Muscle of back (tissue), 11 donors: ENCODE data around the gene APOO. TPM values are rescaled to one million over a fixed set of nuclear protein-coding genes. Genes with fewer than 3 reads are reported as not detected.
A peak's percentile ranks its signal among the peaks of the same experiment; 100 is the strongest.

Experiments used
- DNase-seq, 3 donors: peaks; one replicate each; pipeline versions ENCODE4 v3.0.0 to v3.0.0-alpha.2; 2013
- polyA plus RNA-seq, 10 donors: library from polyadenylated mRNA; unstranded; fragments of 120-200 nt; gene quantifications; one replicate each; pipeline ENCODE4 v1.2.1, GENCODE V29; 2013; ENCODE audit not compliant: insufficient read length in 10 of 10

APOO gene
- polyA plus RNA-seq, 10 donors, result 16.3 to 21.3 (median 18.3) TPM

DNA sequence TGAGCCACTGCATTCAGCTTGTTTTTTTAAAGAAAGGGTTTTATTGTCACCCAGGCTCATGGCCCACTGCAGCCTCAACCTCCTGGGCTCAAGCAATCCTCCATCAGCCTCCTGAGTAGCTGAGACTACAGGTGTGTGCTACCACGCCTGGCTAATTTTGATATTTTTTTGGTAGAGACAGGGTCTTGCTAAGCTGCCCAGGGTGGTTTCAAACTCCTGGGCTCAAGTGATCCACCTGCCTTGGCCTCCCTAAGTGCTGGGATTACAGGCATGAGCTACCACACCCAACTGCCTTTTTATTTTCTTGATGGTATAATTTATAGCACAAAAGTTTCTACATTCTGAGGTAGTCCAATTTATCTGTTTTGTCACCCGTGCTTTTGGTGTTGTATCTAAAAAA, 85.9 kb downstream of the APOO start:
- no peak for DNase-seq

DNA sequence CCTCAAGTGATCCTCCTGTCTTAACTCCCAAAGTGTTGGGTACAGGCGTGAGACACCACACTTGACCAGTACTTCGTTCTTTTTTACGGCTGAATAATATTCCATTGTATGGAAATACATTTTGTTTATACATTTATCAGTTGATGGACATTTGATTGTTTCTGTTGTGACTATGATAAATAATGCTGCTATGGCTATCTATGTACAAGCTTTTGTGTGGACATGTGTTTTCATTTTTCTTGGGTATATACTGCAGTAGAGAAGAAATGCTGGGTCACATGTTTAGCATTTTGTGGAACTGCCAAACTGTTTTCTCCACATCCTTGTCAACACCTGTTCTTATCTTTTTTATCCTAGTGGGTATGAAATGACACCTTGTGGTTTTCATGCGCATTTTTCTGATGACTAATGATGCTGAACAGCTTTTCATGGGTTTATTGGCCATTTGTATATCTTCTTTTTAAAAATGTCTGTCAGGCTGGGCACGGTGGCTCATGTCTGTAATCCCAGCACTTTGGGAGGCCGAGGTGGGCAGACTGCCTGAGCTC, 87.4 kb downstream of the APOO start:
- no peak for DNase-seq

DNA sequence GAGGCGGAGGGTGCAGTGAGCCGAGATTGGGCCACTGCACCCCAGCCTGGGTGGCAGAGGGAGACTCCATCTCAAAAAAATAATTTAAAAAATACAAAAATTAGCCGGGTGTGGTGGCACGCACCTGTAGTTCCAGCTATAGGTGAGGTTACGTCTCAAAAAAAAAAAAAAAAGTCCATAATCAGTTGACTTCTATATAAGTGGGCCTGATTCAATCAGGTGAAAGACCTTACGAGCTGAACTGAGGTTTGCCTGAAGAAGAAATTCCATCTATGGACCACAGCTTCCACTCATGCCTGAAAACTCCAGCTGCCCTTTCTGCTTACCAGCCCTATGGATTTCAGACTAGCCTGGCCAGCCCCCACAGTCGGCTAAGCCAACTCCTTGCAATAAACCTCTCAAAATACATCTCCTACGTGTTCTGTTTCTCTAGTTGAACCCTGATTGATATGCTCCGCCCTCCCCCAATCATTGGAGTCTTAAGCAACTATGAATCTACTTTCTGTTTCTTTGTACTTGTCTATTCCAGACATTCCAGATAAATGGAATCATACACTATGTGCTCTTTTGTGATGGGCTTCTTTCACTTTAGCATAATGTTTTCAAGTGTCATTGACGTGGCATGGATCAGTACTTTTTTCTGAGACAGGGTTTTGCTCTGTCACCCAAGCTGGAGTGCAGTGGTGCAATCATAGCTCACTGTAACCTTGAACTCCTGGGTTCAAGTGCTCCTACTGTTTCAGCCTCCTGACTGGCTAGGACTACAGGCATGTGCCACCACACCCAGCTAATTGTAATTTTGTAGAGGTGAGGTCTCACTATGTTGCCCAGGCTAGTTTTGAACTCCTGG, 88.1 kb downstream of the APOO start:
- no peak for DNase-seq

DNA sequence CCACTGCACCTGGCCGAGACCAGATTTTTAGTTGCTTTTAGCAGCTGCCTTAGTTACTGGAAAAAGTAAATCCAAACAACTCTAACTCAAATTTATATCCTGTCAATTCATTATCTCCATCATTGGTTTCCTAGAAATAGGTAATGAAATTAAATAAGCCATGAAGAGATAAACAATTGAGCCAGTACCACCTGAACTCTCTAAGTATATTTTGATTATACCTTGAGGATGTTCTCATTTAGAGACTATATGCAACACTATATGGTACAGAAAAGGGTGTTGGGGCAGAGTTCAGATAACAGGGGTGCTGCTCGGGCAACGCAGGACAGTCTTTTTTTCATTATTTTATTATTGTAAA, 89.8 kb downstream of the APOO start:
- DNase-seq, result no peak

DNA sequence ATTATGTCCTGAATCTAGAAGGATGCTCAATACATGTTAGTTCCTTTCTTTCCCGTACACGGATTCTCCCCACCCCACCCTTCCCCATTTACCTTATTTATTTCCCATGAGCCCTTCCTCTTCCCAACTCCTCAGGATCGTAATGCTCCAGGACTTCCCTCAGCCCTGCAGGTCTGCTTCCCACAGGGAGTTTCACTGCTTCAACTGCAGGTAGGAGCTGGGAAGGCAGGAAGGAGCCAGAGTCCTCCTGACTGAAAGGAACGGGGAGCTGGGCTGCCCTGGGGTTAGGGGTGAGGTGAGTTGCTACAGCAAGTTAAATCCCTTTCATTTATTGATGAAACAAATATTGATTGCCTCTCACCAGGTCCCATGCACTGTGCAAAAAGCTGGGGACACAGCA, 91.6 kb downstream of the APOO start:
- DNase-seq, result no peak

DNA sequence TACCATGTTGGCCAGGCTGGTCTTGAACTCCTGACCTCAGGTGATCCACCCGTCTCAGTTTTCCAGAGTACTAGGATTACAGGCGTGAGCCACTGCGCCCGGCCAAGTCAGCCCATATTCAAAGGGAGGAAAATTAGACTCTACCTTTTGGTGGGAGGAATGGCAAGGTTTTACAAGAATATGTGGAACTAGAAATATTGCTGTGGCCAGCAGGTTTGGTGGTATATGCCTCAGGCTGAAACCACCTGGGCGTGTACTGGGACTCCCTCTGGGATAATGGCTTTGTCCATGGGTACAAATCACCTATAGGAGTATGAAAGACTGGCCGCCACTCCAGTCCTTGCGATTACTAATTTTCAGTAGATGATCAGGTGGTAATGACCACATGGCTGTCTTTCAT, 92.4 kb downstream of the APOO start:
- DNase-seq, result no peak

DNA sequence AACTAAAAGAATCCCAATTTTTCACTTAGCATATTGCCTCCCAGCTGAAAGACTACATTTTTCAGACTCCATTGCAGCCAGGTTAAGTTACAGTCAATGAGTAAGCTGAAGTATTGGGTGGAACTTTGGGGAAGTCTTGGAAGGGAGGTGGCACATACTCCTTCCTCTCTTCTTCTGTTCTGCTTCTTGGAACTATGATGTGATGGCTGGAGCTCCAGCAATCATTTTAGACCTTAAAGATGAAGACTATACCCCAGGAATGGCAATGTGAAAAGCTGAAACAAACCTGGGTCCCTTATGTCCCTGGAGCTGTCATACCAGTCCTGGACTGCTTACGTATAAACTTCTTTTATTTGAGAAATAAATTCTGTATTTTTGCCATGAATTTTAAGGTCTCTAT, 93.9 kb downstream of the APOO start:
- DNase-seq, result no peak

DNA sequence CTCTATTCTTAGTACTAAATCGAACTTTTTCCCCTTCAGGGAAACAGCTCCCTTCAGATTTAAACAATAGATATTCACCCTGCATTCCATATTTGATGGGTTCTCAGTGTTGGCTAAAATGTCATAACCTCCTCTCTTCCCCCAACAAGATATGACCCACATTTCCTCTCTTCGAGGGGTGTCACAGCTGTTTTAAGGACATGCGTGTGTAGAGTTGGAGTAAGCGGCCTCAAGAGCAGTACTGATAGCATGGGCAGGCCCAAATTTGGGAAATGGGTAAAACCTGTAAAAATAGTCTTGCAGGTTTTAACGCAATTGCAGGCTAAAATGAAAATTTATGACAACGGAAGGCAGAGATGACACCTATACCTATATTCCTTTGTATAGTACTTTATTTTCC, 96.1 kb downstream of the APOO start:
- no peak for DNase-seq

DNA sequence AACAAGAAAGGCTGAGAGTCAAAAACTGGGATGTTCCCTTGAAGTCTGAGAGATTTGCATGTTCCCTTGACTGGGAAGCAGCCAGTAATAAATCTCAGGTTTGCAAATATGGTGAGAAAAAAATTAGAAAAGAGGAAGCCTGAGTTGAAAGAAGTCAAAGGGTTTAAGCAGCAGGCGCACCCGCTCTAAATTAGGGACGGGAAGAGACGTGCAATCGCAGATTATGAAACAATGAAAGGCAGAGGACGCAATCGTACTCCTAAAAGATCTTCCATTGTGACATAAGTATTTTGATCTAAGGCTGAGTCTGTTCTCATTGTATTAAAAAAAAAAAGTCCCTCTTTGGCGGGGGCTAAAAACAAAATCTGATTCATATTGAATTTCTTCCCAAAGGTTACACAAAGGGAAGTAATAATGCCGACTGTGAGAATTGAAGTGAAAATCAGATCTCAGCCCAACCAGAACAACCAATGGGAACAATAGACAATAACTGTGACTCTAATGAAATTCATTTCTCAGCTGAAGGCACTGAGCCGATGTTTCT, 96.6 kb downstream of the APOO start:
- peak in 1 of 3 donors; percentile 42 for DNase-seq

DNA sequence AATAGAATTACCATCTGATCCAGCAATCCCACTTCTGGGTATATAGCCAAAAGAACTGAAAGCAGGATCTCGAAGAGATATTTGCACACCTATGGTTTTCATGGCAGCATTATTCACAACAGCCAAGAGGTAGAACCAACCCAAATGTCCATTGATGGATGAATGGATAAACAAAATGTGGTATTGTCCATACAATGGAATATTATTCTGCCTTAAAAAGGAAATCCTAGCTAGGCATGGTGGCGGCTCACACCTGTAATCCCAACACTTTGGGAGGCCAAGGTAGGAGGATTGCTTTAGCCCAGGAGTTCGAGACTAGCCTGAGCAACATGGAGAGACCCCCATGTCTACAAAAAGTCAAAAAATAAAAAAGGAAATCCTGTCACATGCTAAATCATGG, 97.5 kb downstream of the APOO start:
- no peak for DNase-seq

DNA sequence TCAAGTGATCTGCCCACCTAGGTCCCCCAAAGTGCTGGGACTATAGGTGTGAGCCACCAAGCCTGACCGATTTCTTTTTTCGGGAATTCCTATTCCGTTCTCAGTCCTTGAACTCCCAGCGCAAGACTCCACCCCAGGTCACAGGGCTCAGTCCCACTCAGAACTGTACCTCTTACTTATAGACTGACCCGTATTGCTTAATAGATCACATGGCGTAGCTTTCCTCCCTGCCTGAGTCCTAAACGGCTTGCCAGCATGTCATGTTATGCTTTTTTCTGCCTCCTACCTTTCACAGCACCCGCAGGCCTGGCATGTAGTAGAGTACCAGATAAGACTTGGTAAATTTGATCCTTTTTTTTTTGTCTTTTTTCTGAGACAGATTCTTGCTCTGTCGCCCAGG, 102.3 kb downstream of the APOO start:
- no peak for DNase-seq

DNA sequence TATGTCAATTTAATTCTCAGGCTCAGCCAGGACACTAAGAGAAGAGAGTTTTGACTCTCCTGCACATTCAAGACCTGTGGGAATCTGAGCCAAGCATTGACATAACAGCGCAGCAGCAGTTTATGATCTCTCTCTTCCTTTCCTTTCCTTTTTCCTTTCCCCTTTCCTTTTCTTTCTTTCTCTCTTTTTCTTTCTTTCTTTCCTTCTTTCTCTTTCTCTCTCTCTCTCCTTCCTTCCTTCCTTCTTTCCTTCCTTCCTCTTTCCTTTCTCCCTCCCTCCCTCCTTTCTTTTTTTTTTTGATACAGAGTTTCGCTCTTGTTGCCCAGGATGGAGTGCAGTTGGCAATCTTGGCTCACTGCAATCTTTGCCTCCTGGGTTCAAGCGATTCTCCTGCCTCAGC, 103.2 kb downstream of the APOO start:
- DNase-seq, result no peak

DNA sequence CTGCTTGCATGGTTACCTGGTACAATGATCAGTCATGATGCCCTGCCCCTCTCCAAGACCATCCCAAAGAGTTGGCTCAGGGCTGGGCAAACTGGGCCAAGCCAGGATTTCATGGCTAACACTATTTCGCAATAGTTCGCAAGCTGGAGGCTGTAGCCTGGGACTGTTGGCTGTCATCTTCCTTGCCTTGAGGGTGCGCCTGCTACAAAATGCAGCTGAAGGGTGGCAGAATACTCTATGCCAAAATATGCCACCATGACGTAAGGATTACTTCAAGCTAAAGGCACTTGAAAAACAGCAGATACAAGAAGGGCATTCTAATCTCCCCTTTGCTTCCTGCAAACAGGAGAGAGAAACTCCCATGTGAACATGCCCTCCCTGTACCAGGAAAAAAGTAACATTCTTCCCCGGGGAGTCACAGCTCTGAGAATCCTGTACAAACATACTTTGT, 103.8 kb downstream of the APOO start:
- no peak for DNase-seq

DNA sequence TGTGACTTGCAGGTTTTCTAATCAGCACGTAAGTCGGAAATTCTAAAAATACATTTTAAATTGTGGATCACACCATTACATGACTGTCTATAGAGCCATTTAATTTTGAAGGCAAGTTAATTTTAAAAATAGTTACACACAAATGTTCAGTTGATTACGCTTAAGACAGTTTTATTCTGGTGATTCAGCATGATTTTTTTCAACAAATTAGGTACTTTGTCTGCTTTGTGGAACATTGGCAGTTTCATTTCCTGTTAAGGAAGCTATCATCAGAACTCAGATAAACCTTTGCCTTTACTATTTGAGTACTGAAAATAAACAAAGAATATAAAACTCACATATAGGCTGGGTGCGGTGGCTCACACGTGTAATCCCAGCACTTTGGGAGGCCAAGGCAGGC, 105.3 kb downstream of the APOO start:
- no peak for DNase-seq

DNA sequence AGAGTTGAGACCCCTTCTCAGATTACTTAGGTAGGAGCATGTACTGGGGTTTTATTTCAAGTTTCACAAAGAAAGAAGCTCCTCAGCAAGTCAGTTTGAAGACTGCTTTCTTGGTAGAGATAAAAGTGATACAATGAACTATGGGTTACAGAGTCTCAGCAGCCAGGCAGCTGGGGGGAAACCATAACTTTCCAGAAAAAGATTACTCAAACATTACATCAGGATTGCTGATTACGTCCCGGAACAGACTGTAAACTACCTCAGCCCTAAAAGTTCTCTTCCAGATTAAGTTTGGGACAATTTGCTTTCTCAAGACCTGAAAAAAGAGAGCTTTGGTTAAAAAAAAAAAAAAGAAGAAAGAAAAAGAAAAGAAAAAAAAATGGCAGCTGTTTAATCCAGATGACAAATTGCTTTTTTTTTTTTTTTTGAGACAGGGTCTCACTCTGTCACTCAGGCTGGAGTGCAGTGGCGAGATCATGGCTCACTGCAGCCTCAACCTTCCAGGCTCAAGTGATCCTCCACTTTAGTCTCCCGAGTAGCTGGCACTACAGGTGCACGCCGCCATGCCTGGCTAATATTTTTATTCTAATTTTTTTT, 108.2 kb downstream of the APOO start:
- no peak for DNase-seq

DNA sequence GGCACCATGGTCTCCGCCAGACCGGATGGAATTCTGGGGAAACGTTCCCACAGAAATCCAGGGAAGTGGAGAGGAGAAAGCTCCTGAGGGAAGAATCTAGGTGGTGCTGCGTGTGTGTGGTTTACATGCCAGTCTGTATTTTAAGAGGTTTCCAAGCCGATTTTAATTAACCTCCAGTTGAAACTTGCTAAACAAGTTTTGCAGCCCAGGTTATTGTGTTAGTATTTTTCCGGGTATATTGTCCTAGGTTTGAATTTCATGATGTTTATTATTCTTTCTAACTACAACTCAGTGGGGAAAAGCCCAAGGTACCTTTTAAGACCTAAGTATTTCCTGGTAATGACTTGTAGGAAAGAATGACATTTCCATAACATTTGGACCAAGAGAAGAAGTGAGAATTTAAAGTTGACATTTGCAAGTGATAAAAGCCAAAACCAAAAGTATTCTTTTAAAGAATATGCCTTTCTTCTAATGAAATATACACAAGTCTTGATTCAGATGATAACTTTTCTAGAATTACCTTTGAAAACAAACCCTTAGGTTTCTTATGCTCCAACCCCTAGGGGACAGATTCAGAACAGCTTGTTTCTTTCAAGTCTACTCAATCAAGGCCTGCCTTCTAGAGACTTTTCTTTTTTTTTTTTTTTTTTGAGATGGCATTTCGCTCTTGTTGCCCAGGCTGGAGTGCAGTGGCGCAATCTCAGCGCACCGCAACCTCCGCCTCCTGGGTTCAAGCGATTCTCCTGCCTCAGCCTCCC, 110.2 kb downstream of the APOO start:
- no peak for DNase-seq

DNA sequence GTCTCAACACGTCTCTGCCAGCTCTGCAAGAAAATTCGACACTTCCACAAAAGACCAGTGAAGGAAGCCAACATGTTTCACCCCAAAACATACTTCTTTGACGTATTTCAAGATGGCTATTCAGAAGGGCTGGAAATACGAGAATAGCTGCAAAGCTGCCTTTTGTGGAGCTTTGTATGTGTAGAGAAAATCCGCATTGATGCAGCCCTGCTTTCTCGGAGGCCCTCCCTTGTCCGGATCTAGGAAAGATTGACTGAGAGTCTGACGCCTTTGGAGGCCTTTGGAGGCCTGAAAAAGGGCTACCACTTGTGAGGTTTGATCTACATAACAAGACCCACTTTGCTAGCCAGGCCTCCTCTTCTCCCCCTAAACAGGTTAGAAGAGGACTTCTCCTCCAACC, 112.5 kb downstream of the APOO start:
- DNase-seq, result no peak

DNA sequence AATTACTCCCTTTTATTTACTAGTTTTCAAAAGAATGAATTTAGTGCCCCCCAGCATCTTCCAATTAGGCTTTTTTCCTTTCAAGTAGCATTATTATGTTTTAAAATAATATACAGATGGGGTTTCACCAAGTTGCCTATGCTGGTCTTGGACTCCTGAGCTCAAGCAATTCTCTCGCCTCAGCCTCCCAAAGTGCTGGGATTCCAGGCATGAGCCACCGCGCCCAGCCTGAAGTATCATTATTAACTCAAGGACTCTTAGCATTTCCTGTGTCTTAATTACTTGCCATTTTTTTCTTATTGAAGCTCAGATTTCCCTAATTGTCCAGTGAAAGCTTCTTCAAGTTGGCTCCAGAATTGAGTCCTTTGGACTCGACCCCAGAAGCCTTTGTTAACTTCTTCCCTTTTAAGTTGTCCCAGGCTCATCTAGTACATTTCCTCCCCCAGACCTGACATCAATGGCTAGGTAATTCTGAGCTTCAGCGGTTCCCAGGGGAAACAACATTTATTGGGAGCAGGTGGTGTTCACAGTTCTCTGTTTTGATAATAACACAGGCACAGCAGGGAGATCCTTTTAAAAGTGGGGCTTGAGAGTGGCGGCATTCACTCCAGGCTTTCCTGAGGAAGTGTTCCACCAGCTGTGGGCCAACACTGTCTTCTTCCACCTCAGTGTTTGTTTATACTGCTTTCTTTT, 114.7 kb downstream of the APOO start:
- no peak for DNase-seq

DNA sequence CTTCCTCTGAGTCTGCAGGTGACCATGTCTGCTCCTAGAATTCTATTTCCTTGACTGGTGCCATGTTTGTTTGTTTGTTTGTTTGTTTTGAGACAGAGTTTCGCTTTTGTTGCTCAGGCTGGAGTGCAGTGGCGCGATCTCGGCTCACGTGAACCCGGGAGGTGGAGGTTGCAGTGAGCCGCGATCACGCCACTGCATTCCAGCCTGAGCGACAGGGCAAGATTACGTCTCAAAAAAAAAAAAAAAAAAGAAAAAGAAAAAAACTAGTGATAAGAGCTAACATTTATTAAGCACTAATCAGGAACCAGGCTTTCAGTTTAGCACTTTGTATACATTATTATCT, 117.6 kb downstream of the APOO start:
- DNase-seq, result no peak

DNA sequence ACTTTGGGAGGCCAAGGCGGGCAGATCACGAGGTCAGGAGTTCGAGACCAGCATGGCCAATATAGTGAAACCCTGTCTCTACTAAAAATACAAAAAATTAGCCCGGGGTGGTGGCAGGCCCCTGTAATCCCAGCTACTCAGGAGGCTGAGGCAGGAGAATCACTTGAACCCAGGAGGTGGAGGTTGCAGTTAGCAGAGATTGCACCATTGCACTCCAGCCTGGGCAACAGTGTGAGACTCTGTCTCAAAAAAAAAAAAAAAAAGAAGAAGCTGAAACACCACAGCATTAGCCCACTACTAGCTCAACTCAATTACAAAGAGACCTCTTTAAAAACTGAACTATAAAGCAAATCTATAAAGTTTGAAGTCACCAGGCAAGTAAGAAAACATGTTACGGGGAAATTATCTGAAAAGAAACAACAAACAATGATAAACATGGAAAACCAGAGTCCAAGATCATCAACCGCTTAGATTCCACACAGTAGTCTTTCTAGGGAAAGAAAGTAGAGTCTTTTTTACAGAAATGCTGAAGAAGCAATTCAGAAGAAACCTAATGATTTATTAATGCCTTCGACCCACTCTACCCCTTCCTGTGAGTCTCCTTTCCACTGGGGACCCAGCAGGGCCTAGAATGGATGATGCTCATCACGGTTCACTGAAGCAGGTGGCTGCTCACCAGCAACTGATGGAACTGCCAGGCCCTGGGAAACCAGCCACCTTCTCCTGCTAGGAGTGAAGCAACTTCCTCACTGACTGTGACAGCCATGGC, 118.2 kb downstream of the APOO start:
- DNase-seq, result no peak

DNA sequence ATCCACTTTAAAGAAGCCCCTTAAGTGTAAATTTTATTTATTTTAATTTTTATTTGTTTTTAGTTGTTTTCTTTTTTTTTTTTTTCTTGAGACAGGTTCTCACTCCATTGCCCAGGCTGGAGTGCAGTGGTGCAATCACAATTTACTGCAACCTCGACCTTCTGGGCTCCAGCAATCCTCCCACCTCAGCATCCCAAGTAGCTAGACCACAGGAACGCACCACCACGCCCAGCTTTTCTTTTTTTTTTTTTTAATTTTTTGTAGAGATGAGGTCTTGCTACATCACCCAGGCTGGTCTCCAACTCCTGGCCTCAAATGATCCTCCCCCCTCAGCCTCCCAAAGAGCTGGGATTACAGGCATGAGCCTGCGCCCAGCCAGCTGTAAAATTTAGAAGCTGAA, 118.8 kb downstream of the APOO start:
- no peak for DNase-seq
